GM19463 (cell line): ENCODE measurements around the gene ADAR.

Experiments
- ATAC-seq: cut with Tn5 transposase; IDR thresholded peaks from one replicate; pipeline ENCODE4 v1.9.1; 2021; ENCODE audit warnings: mild to moderate bottlenecking, moderate library complexity; ENCODE audit not compliant: unreplicated experiment

The ADAR gene

DNA sequence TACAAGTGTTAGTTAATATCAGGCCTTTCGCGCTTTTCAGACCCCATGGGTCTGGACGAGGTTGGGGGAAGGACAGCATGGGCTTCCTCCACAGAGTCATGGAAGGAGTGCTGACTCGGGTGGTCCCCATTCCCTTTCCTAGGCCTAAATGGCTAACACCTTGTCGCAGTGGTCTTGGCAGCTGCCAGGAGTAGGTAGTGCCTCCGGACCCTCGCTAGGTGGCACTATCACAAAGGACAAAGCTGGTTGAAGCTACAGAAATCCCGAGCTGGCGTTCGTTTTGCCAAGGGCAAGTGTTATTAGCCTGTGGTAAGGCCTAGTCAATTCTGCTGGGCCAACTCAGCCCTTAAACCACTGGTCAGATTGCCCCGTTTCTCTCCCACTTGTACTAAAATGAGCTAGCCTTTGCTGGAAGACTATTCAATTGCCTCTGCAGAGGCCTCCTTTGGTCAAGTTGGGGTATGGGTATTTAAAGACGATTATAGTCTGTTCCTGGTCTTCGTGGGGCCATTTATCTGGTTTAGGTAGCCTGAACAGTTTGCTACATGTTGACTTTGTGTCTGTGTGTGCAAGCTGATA is 48.4 kb downstream of the ADAR start:
- peak; percentile 36 for ATAC-seq

DNA sequence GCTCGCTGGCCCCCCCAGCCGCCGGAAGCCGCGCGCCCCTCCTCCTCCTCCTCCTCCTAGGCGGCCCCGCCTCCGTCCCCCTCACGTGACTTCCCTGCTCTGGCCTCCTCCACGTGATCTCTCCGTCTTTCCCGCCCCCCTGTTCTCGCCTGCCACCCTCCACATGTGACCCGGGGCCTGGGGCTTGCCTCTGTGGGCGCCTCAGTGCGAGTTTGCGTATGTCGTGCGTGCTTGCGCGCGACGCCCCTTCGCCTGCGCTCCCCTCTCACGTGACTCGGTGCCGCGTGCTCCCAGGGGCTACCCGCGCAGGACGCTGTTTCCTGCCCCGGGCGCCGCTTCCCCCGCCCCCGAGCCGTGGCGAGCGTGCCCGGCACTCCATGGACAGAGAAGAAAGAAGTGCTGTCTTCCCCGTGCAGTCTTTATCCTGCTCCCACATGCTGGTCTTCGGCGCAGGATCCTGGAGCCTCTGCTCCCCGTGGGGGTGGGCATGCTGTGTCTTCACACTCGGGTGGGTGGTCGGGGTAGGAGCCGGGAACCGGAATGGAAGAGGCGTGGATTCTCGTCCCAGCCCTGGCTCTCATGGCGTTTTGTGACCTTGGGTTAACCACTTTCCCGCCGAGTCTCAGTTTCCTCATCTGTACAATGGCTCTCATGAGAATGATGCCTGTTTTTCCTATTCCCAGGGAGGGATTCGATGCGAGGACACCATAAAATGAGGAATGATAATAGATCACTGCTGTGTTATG is 49.1 kb downstream of the ADAR start:
- peak; percentile 90 for ATAC-seq

DNA sequence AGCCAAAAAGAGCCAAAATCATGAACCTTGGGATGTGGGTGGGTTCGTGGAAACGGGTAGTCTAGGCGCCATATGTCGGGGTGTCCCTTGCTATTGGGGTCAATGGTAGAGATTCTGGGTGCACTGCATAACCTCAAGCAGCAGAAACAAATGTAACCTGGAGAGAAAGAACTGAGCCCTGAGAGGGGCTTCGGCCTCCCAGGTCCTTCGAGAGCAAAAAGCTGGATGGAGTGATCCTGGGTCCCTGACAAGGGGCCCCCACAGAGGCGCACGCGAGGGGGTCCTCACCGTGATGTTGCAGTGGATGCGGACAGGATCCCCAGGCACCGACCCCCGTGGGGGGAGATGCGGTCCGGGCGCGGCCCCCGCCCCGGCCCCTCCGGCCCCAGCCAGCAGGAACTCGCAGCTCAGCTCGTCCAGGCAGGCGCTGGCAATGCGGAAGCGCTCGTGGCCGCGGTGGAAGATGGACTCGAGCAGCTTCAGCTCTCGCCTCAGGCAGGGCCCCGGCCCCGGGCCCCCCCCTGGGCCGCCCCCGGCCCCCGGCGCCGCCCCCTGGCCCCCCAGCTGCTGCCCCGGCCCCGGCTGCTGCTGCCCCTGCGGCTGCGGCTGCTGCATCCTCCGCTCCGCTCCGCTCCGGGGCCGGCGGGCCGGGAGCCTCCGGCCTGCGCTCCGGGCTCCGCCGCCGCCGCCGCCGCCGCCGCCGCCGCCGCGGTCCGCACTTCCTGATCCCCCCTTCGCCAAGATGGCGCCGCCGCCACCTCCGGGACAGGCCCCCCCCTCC is 49.9 kb downstream of the ADAR start, which contains the start of gene UBE2Q1:
UBE2Q1 (minus strand) TSS at position 724 of the 781 bp plus-strand sequence; CDS start at position 615, 109 bp downstream.
- ATAC-seq: no peak

DNA sequence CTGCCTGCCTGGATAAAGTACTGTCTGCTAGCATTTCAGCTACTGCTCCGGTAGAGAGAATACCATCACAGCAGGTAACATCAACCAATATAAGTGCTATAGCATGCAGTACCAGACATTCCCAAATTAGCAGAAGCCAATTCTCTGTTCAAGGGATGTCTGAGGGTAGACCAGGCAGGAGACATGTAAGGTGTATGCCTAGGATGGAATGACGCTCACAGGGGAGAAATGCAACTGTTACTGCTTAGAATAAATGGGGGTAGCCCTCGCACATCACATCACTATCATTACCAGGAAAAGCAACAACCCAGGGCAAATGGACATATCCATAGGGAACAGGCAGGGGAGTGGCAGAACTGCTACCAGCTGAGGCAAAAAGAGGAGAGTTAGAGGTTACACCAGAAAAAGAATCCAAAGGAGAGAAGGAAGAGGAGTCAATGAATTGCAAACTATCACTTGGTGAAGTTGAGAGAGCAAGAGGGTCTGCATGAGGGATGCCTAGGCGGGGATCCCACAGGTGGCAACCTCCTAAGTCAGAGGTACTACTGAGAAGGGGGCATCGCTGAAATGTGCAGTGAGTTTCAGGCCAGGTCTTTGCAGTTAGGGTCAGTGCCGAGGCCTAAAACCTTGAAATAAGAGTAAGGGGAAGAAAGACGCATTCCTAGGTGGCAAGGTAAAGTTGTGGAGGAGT is 50.6 kb downstream of the ADAR start:
- no peak for ATAC-seq

DNA sequence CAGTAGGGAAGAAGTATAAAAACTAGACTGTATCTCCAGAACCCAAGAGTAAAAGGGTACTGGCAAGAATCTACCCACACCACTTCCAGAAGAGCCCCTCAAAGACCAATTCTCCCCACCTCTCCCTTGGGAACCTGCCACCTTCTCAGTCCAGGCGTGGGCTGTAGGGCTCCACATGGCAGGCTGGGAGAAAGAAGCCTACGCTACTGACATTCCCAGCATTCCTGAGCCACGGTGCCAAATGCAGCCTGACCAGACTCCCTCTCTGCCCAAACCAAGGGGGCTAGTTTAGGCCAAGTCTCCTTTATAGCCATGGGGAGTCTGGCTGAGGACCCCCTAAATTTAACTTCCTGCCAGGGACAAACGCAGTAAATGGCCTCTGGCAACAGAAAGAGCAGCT is 51.6 kb downstream of the ADAR start:
- no peak for ATAC-seq

DNA sequence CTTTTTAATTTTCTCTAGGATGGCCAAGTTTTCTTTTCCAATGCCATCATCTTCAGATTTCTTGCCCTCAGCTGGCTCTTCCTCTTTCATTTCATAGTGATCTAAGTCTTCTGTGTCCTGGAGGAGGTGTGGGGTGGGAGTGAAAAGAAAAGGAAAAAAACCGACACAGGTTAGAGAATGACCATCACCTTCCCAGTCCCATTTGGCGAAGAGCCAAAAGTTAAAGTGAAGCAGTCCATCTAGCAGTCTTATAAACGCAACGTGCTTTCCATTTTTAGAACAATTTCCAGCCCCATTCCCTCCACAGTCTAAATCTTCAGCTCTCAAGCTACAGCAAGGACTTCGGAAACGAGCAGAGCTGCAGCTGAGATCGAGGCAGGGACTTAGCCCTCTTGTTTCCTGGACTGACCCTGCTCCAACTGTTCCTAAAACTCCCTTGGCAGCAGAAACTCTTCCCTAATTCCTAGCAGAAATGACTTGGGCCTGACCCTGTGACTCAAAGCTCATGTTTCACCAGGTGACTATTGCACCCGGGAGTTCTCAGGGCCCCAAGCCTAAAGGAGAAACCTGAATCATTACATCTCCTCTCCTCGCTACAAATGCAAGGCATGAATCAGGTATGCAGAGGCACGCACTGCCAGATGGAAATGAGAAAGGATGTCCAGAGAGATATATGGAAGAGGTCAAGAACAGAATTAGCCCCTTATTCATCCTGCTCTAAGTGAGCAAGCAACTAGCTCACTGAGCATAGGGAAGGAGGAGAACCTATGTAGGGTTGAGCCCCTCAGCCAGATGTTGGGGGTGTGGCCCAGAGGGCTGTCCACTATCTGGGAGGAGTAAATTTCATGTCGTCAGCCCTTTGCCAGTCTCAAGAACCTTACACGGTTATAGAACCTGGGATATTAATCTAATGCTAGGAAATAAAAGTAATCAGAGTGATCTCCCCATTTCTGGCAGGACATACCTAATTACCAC is 54.6 kb downstream of the ADAR start:
- ATAC-seq: no peak

DNA sequence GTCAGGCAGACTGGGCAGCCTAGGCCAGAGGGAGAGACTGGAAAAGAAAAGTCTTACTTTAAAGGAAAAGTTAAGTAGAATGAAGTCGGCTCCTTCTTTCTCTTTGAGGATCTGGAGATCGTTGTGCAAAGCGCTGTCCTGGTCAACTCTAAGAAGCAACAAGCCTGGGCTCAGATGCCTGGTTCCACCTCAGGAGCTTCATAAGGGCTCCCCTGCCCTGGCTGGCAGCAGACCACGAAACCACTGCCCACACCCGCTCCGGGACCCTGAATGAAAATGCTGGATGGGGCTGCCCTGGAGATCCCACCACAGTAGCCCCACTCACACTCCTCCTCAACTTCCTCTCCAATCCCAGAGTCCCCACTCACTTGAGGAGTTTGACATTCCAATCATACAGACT is 56.0 kb downstream of the ADAR start:
- no peak for ATAC-seq

DNA sequence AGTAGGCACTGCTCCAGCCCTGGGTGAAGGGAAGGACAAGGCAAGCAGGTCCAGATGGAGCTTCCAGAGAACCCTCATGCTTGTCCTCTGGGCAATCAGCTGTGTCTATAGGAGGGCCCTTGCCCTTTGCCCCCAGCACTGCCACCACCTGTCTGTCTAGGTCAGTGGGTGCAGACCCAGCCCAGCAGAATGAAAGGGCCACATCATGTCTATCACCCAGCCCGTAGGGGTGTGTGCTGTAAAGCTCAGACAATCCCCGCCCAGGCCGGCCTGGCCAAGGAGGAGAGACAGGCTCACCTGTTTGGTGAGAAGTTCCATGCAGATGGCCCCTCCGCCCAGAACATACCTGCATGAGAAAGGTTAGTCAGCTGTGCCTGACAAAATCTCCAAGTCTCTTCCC is 56.5 kb downstream of the ADAR start:
- ATAC-seq: no peak

DNA sequence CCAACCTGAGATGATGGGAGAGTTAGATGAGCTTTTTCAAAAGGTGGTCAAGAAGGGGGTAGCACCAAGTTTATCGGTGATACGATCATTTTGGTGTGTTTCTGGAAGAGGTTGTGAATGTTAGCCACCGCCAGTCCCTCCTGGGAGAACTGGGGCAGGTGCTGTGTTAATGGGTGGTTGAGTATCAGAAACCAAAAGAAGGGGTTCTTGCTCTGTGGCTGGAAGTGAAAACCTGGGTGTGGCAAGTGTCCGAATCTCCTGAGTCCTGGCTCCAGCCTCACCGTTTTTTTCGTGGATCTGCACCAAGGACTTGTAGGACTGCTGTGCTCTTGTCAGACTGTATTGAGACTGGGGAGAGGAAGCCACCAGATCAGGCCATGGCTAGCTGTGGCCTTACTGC is 57.3 kb downstream of the ADAR start:
- no peak for ATAC-seq

DNA sequence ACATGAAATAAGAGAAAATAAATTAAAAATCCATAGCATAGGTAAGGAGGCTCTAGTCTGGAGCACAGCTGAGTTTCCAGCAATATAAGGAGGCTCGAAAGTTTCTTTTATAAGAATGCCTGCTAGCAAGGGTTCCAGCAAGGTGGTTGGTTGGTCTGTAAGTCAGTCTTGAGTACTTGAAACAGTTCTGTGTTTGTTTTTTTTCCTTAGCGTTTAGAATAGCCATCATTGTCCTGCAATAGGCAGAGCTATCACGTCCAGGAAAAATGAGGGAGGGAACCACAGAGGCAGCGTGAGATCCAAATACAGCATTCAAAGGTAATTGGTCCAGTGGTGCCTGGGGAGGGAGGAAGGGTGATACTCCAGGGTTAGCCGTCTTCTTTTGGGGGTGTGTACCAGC is 57.9 kb downstream of the ADAR start:
- ATAC-seq: no peak

DNA sequence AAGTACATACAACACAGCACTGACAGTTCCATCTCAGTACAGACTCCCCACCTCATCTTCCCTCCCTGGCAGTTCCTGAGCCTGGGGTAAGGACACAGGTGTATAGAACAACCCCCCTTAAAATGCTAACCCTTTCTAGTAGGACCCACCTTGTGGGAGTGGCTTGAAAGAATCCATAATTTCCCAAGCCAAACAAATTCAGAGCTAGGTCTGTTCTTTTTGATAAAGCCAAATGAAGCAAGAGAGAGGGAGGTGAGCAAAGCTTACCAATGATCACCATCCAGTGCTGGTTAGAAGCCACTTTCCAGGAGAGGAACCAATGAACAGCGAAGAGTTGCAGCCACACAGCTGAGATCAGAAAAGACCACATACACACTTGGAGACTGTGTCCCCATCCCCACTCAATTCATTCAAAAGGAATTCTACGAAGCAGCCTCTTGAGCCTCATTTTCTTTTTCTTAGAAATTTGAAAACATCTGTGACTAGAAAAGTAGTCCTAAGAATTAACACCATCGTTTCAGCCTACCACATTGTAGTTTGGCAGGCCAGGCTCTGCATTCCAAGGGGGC is 58.7 kb downstream of the ADAR start:
- ATAC-seq: no peak

DNA sequence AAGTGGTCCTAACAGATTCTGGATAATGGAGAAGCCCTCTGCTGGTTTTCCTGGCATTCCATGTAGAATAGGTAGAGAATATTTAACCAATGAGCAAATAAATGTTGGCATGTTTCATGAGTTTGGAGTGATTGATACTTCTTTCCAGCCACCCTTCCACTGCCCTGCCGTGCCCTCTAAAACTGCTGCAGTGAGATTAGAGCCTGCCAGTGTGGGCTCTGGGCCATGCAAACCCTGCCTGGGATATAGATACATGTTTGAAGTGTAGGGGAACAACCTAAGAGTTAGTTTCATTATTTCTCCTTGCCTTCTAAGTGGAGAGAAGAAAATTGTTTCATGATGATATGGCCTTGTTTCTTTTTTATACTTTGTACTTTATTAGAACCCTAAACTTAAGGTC is 60.0 kb downstream of the ADAR start:
- ATAC-seq: no peak

DNA sequence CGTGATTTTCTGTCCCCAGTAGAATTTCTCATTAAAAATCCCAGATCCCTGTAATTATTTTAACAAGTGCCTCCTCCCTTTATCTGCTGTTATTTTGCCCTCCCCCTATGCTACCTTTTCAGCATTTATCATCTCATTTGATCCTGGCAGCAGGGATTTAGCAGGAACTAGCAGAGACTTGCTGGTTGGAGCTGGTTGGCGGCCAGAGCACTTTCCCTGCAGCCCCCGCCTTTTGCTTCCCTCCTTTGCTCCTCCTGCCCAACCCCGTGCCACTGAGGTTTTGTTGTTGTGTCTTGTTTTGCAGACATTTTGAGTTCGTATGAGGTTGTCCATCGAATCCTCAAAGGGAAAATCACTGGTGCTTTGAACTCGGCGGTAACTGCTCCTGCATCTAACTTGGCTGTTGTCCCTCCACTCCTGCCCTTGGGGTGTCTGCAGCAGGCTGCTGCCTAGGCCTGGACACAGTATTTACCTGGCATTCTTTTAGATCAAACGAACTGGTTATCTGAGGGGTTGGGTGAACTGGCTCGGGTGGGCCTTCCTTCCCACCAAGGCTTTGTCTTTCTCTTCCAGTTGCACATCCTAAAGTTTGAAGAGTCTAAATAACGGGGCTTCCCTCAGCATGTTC is 60.8 kb downstream of the ADAR start:
- ATAC-seq: no peak

DNA sequence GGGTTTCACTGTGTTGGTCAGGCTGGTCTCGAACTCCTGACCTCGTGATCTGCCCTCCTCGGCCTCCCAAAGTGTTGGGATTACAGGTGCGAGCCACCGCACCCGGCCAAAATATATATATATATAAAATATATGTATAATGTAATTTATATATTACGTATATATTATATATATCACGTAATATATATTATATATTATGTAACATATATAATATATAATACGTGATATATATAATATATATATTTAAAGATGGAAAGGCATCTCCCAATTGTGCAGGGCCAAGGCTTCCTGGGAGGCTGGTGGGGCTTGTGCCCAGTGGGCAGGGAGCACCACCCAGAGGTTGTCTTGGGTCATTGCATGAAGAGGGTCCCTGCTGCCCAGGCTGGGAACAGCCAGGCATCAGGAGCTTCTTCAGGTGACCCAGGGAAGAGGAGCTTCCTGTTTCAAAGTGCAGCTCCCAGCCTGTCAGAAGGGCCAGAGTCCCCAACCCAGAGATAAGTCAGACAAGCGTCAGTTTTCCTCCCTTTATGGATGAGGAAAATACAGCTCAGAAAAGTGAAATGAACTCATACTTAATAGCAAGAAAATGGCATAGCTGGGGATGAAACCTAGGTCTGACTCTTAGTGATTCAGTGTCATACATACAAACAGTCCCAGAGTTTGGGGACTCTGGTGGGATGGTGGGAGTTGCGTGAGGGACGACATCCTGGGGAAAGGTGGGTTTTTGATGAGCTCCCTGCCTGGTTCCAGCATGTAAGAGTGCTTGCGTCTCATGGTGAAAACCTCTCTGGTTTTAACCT is 61.5 kb downstream of the ADAR start:
- ATAC-seq: no peak

DNA sequence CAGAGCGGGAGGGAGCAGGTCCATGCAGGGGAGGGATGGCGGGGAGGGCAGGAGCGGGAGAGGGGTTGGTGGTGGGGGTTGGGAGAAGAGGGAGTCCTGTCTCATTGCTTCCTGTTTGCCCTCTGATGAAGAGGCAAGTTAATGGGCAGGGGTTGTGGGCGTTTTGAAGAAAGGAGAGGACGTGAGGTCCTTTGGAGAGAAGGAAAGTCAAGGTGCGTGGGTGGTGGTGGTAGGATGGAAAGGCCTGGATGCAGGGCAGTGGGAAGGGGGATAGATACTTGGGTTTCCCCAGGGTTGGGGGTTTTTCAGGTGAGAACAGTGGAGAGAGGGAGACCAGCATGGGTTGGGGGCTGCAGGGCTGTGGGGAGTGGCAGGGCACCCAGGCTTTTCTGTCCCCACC is 66.8 kb downstream of the ADAR start:
- ATAC-seq: no peak

DNA sequence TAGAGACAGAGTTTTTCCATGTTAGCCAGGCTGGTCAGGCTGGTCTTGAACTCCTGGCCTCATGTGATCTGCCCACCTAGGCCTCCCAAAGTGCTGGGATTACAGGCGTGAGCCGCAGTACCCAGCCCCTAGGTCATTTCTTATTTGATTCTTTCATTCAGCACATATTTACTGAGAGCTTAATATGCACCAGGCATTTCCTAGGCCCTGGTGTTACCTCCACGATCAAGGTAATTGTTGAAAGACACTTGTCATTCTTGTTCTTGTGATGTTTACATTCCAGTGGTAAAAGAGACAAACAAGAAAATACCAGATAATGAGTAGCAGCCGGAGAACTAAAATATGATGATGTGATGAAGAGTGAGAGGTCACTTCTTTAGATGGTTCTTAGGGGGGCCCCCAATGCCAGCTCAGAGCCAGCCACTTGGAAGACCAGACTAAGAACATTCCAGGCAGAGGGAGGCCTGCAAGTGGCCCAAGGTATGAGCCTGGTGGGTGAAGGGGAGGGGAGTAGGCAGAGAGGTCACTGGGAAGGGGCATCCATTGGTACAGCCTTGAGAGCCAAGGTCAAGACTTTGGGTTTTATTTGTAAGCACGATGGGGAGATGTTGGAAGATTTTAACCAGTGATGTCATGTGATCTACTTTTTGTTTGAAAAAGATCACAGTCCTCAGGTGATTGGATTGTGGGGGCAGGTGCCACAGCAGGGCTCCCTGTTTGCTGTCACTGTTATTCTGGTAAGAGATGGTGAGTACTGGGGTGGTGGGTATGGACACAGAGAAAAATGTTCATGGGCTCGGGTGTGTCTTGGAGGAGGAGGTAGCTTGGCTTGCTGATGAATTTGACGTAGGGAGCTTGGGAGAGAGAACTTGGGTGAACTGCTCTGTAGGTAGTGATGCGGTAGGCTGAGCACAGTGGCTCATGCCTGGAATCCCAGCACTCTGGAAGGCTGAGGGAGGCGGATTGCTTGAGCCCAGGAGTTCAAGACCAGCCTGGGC is 68.2 kb downstream of the ADAR start:
- no peak for ATAC-seq

DNA sequence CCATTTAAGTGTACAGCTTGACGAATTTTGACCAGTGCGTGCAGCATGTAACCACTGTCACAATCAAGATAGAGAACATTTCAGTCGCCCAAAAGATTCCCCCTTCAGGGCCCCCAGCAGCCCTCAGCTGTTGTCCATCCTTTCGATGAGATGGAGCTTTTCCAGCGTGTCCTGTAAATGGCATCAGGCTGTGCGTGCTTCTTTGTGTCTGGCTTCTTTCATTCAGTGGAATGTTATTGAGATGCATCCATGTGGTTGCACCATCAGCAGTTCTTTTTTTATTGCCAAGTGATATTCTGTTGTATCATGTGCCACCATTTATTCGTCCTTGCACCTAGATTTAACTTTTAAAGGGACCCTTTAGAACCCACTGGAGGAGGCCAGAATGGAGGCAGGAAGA is 71.4 kb downstream of the ADAR start:
- no peak for ATAC-seq
